Heart right ventricle (tissue), 16 donors: ENCODE data around the gene DOK1. TPM values are rescaled to one million over a fixed set of nuclear protein-coding genes. Genes with fewer than 3 reads are reported as not detected.

Source experiments
- ATAC-seq, 8 donors: fragments of 200-7000 bp; cut with Tn5 transposase; one replicate each; pipeline ENCODE4 v1.9.1; 2020; ENCODE audit warnings: mild to moderate bottlenecking in 8 of 8, moderate library complexity in 8 of 8, moderate number of reproducible peaks in 1 of 8
- DNase-seq, 2 donors: peaks; one replicate each; pipeline ENCODE4 v3.0.0-alpha.2; 2020
- H3K27ac ChIP-seq, 10 donors: fragments of 200-600 bp; sonication (generic) in 2 of 10; one replicate each; pipeline versions ENCODE4 v1.5.0 to v1.8.0; 2020 to 2022; ENCODE audit warnings: mild to moderate bottlenecking in 3 of 10
- H3K27me3 ChIP-seq, 7 donors: fragments of 200-600 bp; one replicate each; pipeline ENCODE4 v1.8.0; 2021 to 2022; ENCODE audit warnings: mild to moderate bottlenecking in 2 of 7
- H3K36me3 ChIP-seq, 9 donors: fragments of 200-600 bp; sonication (generic) in 1 of 9; one replicate each; pipeline versions ENCODE4 v1.5.0 to v1.8.0; 2020 to 2022; ENCODE audit warnings: mild to moderate bottlenecking in 2 of 9
- H3K4me1 ChIP-seq, 9 donors: fragments of 200-600 bp; sonication (generic) in 1 of 9; one replicate each; pipeline versions ENCODE4 v1.5.0 to v1.8.0; 2020 to 2022; ENCODE audit warnings: mild to moderate bottlenecking in 4 of 9
- H3K4me3 ChIP-seq, 10 donors: fragments of 200-600 bp; sonication (generic) in 2 of 10; one replicate each; pipeline versions ENCODE4 v1.5.0 to v1.8.0; 2020 to 2022; ENCODE audit warnings: mild to moderate bottlenecking in 7 of 10, moderate library complexity in 2 of 10
- H3K9me3 ChIP-seq, 11 donors: fragments of 200-600 bp in 10 of 11; sonication (generic) in 2 of 11; one replicate each; pipeline versions ENCODE4 v1.5.0 to v1.8.0; 2013 to 2022; ENCODE audit warnings: mild to moderate bottlenecking in 2 of 11, control low read depth in 1 of 11, moderate library complexity in 1 of 11
- CTCF ChIP-seq, 9 donors: fragments of 200-600 bp; sonication (generic) in 2 of 9; IDR thresholded peaks; one replicate each; pipeline versions ENCODE4 v1.5.0 to v1.8.0; 2021 to 2022; ENCODE audit warnings: antibody characterized with exemption in 9 of 9, mild to moderate bottlenecking in 5 of 9, moderate library complexity in 1 of 9
- WGBS, 2 donors: extraction: QIAGEN DNeasy Blood & Tissue Kit; methylation state at CpG; one replicate each; pipeline ENCODE4 v1.1.7; 2013; ENCODE audit warnings: inconsistent platforms in 1 of 2; 5-methylcytosine and 5-hydroxymethylcytosine counted together
- intact Hi-C, 10 donors: fragments of 100-400 bp; cut with DNase I; formaldehyde crosslinking; loops; one replicate each; pipeline versions ENCODE4 v1.11.1 to v1.14.2; 2022
- polyA plus RNA-seq, 2 donors: library from polyadenylated mRNA; stranded (reverse); fragments of 200-250 nt; gene quantifications; one replicate each; pipeline ENCODE4 v1.2.3, GENCODE V29; 2013
- total RNA-seq, 10 donors: library from RNA; stranded (reverse); fragmentation: NEBNext Ultra II Directional in 3 of 10; extraction: Animal tissue kit (Norgen Biotek cat#: 25700) in 3 of 10; gene quantifications; one replicate each; pipeline versions ENCODE4 v1.2.1 to v1.2.4, GENCODE V29; 2021 to 2023
- donor health status: Arrhythmogenic right ventricular cardiomyopathy.
- donor health status: ischemic (EF 13 %, LVEDD 7.1; RV severe dilation, severe dysfunction).
- donor health status: healthy with polysubstance abuse.
- donor health status: DM: no; HTN: yes; CAD: no.
- donor health status: DM: no; HTN: no; CAD: no.
- donor health status: ischemic (EF 25% LVEDD 6.9; RV normal size, moderate dysfunction).
- donor health status: ischemic (EF 25% LVEDD 5.7; RV mildly dilated, moderate dysfunction).
- donor health status: healthy.
- donor health status: DM: yes; HTN: yes; CAD: no.
- donor health status: Ischemic cardiomyopathy.
- donor health status: ischemic (EF 35%, LVEDD 5.7; RV mildly dilated, moderate dysfunction).
- donor health status: nonischemic (EF 11% LVEDD 7.7; RV severe dilation, severe dysfunction).
- donor health status: DM: yes; HTN: yes; CAD: no.
- donor health status: PGD.
- donor health status: ischemic (EF 29% LVEDD 5.4; RV normal size, mild dysfunction).
- donor health status: nonischemic (EF 23%, LVEDD 6.1; RV moderate dilation, normal function).

The DOK1 gene
- total and polyA plus RNA-seq, 12 donors: 1.9 to 7.7 (median 3.5) TPM

GRCh38 chr2:74536166-74536950 lies 18.2 kb upstream of the DOK1 start:
- WGBS, 2 donors: 89 to 91% methylated on average over 23 of the region's 23 CpGs
- no peak for DNase-seq
- intact Hi-C loops: no loop called here
- ATAC-seq: no peak
- no peak overlapping the region for H3K4me3 ChIP-seq
- peaks cover 6 to 26% (median 9%) of the 10 kb centered on the region in 9 donors for H3K4me1 ChIP-seq
- no peaks in the 10 kb centered on the region for H3K27me3 ChIP-seq
- H3K27ac ChIP-seq: no peak overlapping the region
- H3K36me3 ChIP-seq: peaks cover 0 to 41% (median 12%) of the 10 kb centered on the region in 9 donors
- TF ChIP-seq CTCF (IDR thresholded peaks at IDR 0.05): no peak
- no peaks in the 10 kb centered on the region for H3K9me3 ChIP-seq

DNA sequence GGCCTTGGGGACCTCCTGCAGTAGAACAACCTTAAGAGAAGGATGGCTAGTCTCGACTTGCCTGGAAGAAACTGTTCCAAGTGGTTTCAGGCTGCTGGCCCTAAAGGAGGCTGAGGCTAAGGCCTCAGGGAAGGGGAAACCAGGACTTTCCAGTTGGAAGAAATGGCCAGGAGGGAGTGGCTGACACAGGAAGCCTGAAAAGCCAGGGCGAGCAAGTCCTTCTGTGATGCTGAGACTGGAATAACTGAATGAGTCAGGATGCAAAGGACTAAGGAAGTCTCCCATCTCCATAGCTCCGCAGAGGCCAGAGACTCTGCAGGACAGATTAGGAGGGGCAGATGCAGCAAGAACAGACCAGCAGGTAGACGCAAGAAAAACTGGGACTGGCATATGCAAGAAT lies 17.4 kb upstream of the DOK1 start:
- Histone ChIP-seq H3K27me3 (no peaks in the 10 kb centered on the region), H3K9me3 (no peaks in the 10 kb centered on the region), H3K36me3 (peaks cover 0 to 33% (median 11%) of the 10 kb centered on the region in 9 donors), H3K4me1 (peaks cover 0 to 19% (median 7%) of the 10 kb centered on the region in 9 donors), H3K27ac (no peak overlapping the region), H3K4me3 (no peak overlapping the region)
- intact Hi-C loops: no loop called here
- no peak for TF ChIP-seq CTCF (IDR thresholded peaks at IDR 0.05)
- DNase-seq: no peak
- WGBS, 2 donors: 62 to 63% methylated on average over 4 of the region's 4 CpGs
- ATAC-seq: no peak

- Histone ChIP-seq H3K9me3 (no peaks in the 10 kb centered on the region), H3K36me3 (peaks cover 0 to 15% (median 0%) of the 10 kb centered on the region in 9 donors), H3K4me1 (peaks cover 0 to 21% (median 7%) of the 10 kb centered on the region in 9 donors), H3K27me3 (no peaks in the 10 kb centered on the region), H3K27ac (peak overlapping the region in 1 of 10 donors; percentile 86), H3K4me3 (no peak overlapping the region)
- DNase-seq (no peak), ATAC-seq (no peak)
- 80 to 85% methylated on average over 7 of the region's 7 CpGs for WGBS, 2 donors
- intact Hi-C loops: no loop called here
- no peak for TF ChIP-seq CTCF (IDR thresholded peaks at IDR 0.05)
Observed at GRCh38 chr2:74538881-74539339, 15.6 kb upstream of the DOK1 start.

GRCh38 chr2:74540291-74540690 lies 14.2 kb upstream of the DOK1 start:
- ATAC-seq (peak; percentile 71 to 95 (median 89)), DNase-seq (peak; percentile 66 to 73)
- Histone ChIP-seq H3K27ac (peak overlapping the region; percentile 26 to 86 (median 70)), H3K9me3 (no peaks in the 10 kb centered on the region), H3K4me1 (peaks cover 0 to 21% (median 7%) of the 10 kb centered on the region in 9 donors), H3K4me3 (no peak overlapping the region), H3K27me3 (no peaks in the 10 kb centered on the region), H3K36me3 (peaks cover 0 to 4% (median 0%) of the 10 kb centered on the region in 9 donors)
- intact Hi-C loops: no loop called here
- no peak for TF ChIP-seq CTCF (IDR thresholded peaks at IDR 0.05)
- WGBS, 2 donors: 45 to 54% methylated on average over 5 of the region's 5 CpGs
